ENCODE measurements around the gene RAB9A.
"Not testable (repeated sequence)": the region's sequence is repeated elsewhere in the genome, so short reads cannot be mapped to it uniquely, and the experiment has no call there.

The RAB9A gene

DNA sequence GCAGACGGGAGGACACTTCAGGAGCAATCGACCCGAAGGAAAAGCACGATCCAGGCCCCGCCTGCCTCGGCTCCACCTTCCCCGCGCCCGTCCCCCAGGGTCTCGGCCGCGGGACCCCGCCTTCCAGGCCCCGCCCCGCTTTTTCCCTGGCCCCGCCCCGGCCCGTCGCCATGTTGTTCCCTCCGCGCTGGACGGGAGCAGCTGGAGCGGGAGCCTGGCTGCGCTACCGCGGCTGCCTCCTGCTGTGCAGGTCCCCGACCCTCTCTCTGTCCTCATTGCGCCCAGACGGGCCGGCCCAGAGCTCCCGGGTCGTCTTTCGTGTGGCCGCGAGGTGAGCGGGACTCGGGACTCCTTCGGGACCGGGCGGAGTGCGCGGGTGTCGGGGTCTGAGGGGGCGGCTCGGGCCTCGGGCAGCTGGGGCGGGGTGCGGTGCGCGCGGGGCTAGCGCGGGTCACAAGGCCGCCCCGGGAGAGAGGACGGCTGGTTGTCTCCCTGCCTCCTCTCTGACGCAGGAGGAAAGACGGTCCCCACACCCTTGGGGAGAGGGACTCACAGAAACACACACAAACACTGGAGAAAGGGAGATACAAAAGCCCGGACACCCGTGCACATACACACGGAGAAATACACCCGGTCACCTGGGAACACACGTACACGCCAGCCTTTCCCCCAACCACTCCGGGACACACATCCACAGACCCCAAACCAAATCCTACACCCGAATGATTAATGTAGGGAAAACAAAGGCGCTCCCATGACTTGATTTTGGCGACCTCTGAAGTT, at the start of gene RAB9A:
Gene RAB9A (plus strand): TSS at position 171 of the 783 bp plus-strand sequence. CDS start 19,619 bp downstream, outside the sequence.
- DNase-seq, result peak; percentile 80 to 81

DNA sequence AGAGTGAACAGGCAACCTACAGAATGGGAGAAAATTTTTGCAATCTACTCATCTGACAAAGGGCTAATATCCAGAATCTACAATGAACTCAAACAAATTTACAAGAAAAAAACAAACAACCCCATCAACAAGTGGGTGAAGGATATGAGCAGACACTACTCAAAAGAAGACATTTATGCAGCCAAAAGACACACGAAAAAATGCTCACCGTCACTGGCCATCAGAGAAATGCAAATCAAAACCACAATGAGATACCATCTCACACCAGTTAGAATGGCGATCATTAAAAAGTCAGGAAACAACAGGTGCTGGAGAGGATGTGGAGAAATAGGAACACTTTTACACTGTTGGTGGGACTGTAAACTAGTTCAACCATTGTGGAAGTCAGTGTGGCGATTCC, 47.2 kb upstream of the RAB9A start:
- DNase-seq, result not testable (repeated sequence)

- DNase-seq, result no peak
Observed at GRCh38 chrX:13645464-13646153, 43.3 kb upstream of the RAB9A start.

DNA sequence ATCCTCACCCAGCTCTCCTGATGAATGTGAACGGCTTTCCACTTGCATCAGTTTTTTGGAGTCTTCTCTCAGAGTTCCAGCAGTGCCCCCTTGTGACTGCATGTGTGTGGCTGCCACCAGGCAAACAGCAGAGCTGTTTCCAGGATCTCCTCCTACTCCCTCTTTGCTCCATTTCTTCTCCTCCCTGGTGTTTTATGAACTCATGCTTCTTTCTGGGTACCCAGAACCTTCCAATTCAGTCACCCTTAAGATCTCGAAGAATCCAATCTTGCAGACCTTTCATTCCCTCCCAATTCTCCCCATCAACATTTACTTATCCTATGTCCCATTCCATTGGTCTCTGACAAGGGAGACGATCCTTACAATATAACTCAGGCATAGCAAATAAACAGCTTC, 42.8 kb upstream of the RAB9A start:
- peak; percentile 16 for DNase-seq

- peak; percentile 56 to 63 for DNase-seq
Observed at GRCh38 chrX:13647709-13648212, 41.2 kb upstream of the RAB9A start.

GRCh38 chrX:13648336-13648735, 40.6 kb upstream of the RAB9A start:
- DNase-seq, result not testable (repeated sequence)

DNA sequence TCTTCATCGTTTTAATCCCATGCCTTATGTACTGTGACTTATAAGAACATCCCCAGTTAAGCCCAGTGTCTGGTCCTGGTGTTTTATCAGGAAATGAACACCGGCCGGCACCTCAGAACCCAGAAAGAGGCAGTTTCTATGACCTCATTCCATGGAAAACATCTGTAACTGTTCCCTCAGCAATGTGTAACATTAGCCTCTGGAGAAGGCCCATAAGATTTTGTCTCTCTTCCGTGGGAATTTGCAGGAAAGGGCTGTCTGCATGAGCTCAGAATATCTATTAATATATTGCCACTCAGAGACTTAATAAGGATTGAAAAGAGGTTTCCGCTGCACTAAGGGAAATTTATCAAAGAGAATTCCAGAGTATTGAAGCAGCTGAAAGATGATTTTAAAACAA, 39.1 kb upstream of the RAB9A start:
- no peak for DNase-seq

- DNase-seq, result no peak
Observed at GRCh38 chrX:13650318-13650717, 38.6 kb upstream of the RAB9A start.

- no peak for DNase-seq
Observed at GRCh38 chrX:13651150-13651549, 37.8 kb upstream of the RAB9A start.

GRCh38 chrX:13652287-13652793, 36.6 kb upstream of the RAB9A start:
- DNase-seq, result no peak

GRCh38 chrX:13652850-13653693, 35.9 kb upstream of the RAB9A start, which contains the start of gene TCEANC:
Gene TCEANC (plus strand): TSS chrX:13653141. CDS start chrX:13662509, 9,368 bp downstream.
- DNase-seq, result peak; percentile 93 to 97

DNA sequence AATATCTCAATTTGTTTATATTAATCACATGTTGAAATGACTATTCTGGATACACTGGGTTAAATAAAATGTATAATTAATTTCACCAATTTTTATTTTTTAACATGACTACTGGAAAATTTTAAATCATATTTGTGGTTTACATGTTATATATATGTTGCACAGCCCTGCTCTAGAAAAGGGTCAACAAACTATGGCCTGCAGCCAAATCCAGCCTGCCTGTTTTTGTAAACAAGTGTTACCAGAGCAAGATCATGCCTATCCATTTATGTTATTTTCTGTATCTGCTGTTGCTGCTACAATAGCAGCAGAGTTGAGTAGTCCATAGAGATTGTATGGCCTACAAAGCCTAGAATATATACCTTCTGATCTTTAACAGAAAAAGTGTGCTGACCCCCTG, 34.8 kb upstream of the RAB9A start:
- DNase-seq, result no peak

DNA sequence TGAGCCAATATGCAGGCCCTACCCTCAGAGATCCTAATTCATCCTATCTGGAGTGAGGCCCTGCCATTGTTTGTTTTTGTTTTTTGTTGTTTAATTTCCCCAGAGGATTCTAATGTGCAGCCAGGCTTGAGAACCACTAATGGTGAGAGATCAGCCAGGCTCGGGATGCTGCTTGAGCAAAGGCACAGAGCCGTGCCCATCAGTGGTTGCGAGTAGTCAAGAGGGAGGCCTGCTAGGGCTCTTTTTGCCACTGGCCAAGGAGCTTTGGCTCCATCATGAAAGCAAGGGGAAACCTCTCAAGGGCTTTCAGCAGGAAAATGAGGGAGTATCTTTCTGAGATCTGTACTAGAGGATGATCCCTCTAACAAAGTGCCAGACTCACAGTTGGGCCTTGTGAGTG, 33.3 kb upstream of the RAB9A start:
- no peak for DNase-seq

DNA sequence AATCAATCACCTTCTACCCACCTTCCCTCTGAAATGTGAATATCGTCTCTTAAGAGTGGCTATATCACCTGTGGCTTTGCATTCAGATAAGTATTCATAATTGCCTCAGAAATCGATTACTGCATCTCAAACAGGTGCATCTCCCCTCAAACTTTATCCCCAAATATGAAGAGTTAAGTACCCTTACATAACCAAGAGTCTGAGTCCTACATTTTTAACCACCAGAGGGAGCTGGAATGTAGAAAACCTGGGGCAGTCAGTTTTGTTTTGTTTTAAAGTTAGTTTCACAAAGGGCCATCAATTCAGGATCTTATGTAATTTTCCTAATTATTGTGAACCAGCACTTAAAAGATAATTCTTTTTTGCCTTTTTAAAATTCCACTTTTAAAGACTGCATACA, 30.3 kb upstream of the RAB9A start:
- DNase-seq, result peak; percentile 15 to 74

- DNase-seq, result peak in 1 of 2 donors; percentile 2
Observed at GRCh38 chrX:13659063-13659462, 29.9 kb upstream of the RAB9A start.

DNA sequence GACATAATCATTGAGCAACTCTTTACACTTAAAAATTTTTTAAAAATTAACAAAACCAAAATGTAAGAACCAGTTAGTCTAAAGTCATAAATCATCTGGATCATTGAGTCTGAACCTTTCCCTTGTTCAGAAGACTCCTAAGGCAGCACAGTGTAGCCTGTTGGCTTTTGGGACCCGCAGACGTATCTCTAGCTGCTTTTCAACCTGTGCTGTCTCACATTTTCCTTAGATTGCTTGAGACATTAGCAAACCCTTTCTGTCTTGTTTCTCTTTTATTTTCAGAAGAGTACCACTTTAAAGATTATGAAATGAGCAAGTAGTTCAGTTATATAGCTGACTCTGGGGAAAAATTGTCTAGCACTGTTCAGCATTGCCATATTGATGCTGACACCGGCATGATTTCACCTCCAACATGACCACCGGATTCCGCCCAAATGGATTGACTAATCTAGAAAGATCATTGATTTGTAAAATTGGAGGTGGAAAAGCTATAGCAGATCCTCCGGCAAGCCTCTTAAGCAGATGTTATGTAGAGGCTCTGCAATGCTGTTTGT, 27.1 kb upstream of the RAB9A start:
- DNase-seq, result no peak

GRCh38 chrX:13662355-13662791, 26.6 kb upstream of the RAB9A start:
- DNase-seq, result no peak

GRCh38 chrX:13664020-13664419, 24.9 kb upstream of the RAB9A start:
- no peak for DNase-seq

- DNase-seq, result no peak
Observed at GRCh38 chrX:13666836-13667235, 22.1 kb upstream of the RAB9A start.

GRCh38 chrX:13667919-13668318, 21.0 kb upstream of the RAB9A start:
- no peak for DNase-seq

DNA sequence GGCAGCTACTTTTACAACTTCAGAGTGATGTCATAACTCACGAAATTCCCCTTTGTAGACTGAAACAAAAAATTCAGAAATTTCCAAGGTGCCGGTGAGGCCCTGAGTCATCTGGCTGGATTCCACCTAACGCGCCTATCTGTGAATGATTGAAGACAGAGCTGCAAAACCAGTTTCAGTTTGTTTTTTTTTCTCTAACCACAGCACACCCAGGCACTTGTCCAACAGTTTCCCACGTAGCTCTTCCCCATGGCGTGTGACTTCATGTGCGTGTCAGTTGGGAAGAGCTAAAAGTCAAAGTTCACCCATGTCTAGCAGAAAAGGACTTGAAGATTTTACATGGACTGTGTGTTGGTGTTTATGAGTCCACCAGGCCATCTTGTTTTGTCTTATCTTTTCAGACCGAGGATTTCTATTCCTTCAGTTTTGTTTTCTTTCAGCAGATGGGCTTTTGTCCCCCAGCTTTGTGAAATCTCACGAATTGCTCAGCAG, 19.6 kb upstream of the RAB9A start:
- peak; percentile 53 to 69 for DNase-seq

DNA sequence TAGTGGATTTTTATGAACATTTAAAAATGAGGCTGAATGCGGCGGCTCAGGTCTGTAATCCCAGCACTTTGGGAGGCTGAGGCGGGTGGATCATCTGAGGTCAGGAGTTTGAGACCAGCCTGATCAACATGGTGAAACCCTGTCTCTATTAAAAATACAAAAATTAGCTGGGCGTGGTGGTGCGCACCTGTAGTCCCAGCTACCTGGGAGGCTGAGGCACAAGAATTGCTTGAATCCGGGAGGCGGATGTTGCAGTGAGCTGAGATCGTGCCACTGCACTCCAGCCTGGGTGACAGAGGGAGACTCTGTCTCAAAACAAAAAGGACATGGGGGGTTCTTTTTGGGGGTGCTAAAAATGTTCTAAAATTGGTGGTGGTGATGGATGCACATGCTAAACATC, 19.2 kb upstream of the RAB9A start:
- DNase-seq, result not testable (repeated sequence)

All from CD4-positive, alpha-beta T cell treated with Interleukin-1 beta for 1 hour (primary cell).